H9 (cell line): ENCODE results near the gene CPO. TPM values are rescaled to one million over a fixed set of nuclear protein-coding genes. Genes with fewer than 3 reads are reported as not detected.

Experiments used
- DNase-seq: peaks from one replicate; pipeline ENCODE4 v3.0.0-alpha.2; 2017
- H2AFZ ChIP-seq: one replicate; pipeline ENCODE4 v1.6.1; 2013; ENCODE audit warnings: mild to moderate bottlenecking, low read length, control low read depth, moderate library complexity
- H2AK5ac ChIP-seq: 2 replicates; pipeline ENCODE4 v1.6.1; 2013; ENCODE audit warnings: low read length, control low read depth, mixed read lengths; ENCODE audit not compliant: insufficient read length
- H2BK120ac ChIP-seq: one replicate; pipeline ENCODE4 v1.6.1; 2013; ENCODE audit warnings: low read depth, mild to moderate bottlenecking, low read length, control low read depth, inconsistent platforms; ENCODE audit not compliant: poor library complexity, severe bottlenecking
- H2BK12ac ChIP-seq: 2 replicates; pipeline ENCODE4 v1.6.1; 2013; ENCODE audit warnings: low read length, control low read depth, mixed read lengths, low read depth; ENCODE audit not compliant: insufficient read length
- H2BK15ac ChIP-seq: 2 replicates; pipeline ENCODE4 v1.6.1; 2013; ENCODE audit warnings: low read depth, low read length, control low read depth
- H2BK20ac ChIP-seq: one replicate; pipeline ENCODE4 v1.6.1; 2013; ENCODE audit warnings: low read depth, mild to moderate bottlenecking, low read length, control low read depth, inconsistent platforms; ENCODE audit not compliant: poor library complexity, severe bottlenecking
- H2BK5ac ChIP-seq: 2 replicates; pipeline ENCODE4 v1.6.1; 2013; ENCODE audit warnings: low read length, control low read depth, mixed read lengths; ENCODE audit not compliant: insufficient read length
- H3K14ac ChIP-seq: 2 replicates; pipeline ENCODE4 v1.6.1; 2013; ENCODE audit warnings: low read length, control low read depth; ENCODE audit not compliant: insufficient read depth
- H3K18ac ChIP-seq: 2 replicates; pipeline ENCODE4 v1.6.1; 2013; ENCODE audit warnings: low read depth, mild to moderate bottlenecking, mixed read lengths, low read length, control low read depth; ENCODE audit not compliant: insufficient read length
- H3K23ac ChIP-seq: 2 replicates; pipeline ENCODE4 v1.6.1; 2013; ENCODE audit warnings: low read length, control low read depth, mixed read lengths, low read depth; ENCODE audit not compliant: insufficient read length
- H3K23me2 ChIP-seq: 2 replicates; pipeline ENCODE4 v1.6.1; 2013; ENCODE audit warnings: low read depth, mild to moderate bottlenecking, mixed read lengths, low read length, control low read depth; ENCODE audit not compliant: insufficient read length, poor library complexity, severe bottlenecking
- H3K27ac ChIP-seq: 2 replicates; pipeline ENCODE4 v1.5.1; 2013; ENCODE audit warnings: low read length, control low read depth, mixed read lengths, low read depth; ENCODE audit not compliant: insufficient read length
- H3K27me3 ChIP-seq: 2 replicates; pipeline ENCODE4 v1.6.1; 2013; ENCODE audit warnings: low read length, control low read depth, inconsistent platforms; ENCODE audit not compliant: insufficient read depth
- H3K4ac ChIP-seq: 2 replicates; pipeline ENCODE4 v1.6.1; 2013; ENCODE audit warnings: low read depth, mild to moderate bottlenecking, control low read depth, inconsistent platforms, low read length, moderate library complexity
- H3K4me1 ChIP-seq: 2 replicates; pipeline ENCODE4 v1.6.1; 2013; ENCODE audit warnings: low read length, control low read depth, inconsistent platforms; ENCODE audit not compliant: insufficient read depth
- H3K4me2 ChIP-seq: 2 replicates; pipeline ENCODE4 v1.6.1; 2013; ENCODE audit warnings: low read length, control low read depth, mixed read lengths; ENCODE audit not compliant: insufficient read length, insufficient read depth
- H3K56ac ChIP-seq: 2 replicates; pipeline ENCODE4 v1.6.1; 2013; ENCODE audit warnings: low read depth, mild to moderate bottlenecking, mixed read lengths, low read length, control low read depth; ENCODE audit not compliant: insufficient read length
- H3K79me1 ChIP-seq: 2 replicates; pipeline ENCODE4 v1.6.1; 2013; ENCODE audit warnings: low read depth, mild to moderate bottlenecking, moderate library complexity, low read length, control low read depth, inconsistent platforms; ENCODE audit not compliant: insufficient read depth, poor library complexity, severe bottlenecking
- H3K79me2 ChIP-seq: 2 replicates; pipeline ENCODE4 v1.6.1; 2013; ENCODE audit warnings: low read length, control low read depth, inconsistent platforms; ENCODE audit not compliant: insufficient read depth
- H3K9ac ChIP-seq: 2 replicates; pipeline ENCODE4 v1.6.1; 2013; ENCODE audit warnings: low read length, control low read depth, mixed read lengths; ENCODE audit not compliant: insufficient read length; ENCODE audit errors: extremely low read depth
- H3K9me3 ChIP-seq: one replicate; pipeline ENCODE4 v1.6.1; 2013; ENCODE audit warnings: low read depth, low read length, inconsistent platforms; ENCODE audit not compliant: control insufficient read depth
- H3T11ph ChIP-seq: one replicate; pipeline ENCODE4 v1.6.1; 2013; ENCODE audit warnings: mild to moderate bottlenecking, low read length, control low read depth, inconsistent platforms
- H4K20me1 ChIP-seq: one replicate; pipeline ENCODE4 v1.6.1; 2013; ENCODE audit not compliant: control insufficient read depth, insufficient read length, insufficient read depth
- H4K5ac ChIP-seq: 2 replicates; pipeline ENCODE4 v1.6.1; 2013; ENCODE audit warnings: low read depth, mild to moderate bottlenecking, mixed read lengths, low read length, control low read depth; ENCODE audit not compliant: insufficient read length
- H4K8ac ChIP-seq: replicated peaks from 2 replicates; pipeline ENCODE4 v1.6.1; 2013; ENCODE audit warnings: low read length, control low read depth, mixed read lengths, low read depth; ENCODE audit not compliant: insufficient read length
- H4K91ac ChIP-seq: 2 replicates; pipeline ENCODE4 v1.6.1; 2013; ENCODE audit warnings: low read depth, mild to moderate bottlenecking, moderate library complexity, mixed read lengths, low read length, control low read depth; ENCODE audit not compliant: insufficient read length
- H3K27ac Mint-ChIP-seq, 3 experiments: 2 replicates in 2 of 3; 3 replicates in 1 of 3; pipeline ENCODE4 v1.8.0; 2020 to 2021; ENCODE audit warnings: mixed read lengths in 3 of 3, mild to moderate bottlenecking in 1 of 3, moderate library complexity in 1 of 3
- H3K27me3 Mint-ChIP-seq: 2 replicates; pipeline ENCODE4 v1.8.0; 2021; ENCODE audit warnings: low read depth, mild to moderate bottlenecking, moderate library complexity, mixed read lengths
- H3K36me3 Mint-ChIP-seq, 3 experiments: 2 replicates in 2 of 3; 3 replicates in 1 of 3; pipeline ENCODE4 v1.8.0; 2020 to 2021; ENCODE audit warnings: low read depth in 3 of 3, mixed read lengths in 3 of 3; ENCODE audit not compliant: insufficient read depth in 1 of 3
- H3K4me1 Mint-ChIP-seq, 2 experiments: 2 replicates each; pipeline ENCODE4 v1.8.0; 2020; ENCODE audit warnings: mixed read lengths in 2 of 2
- H3K4me3 Mint-ChIP-seq, 2 experiments: 2 replicates in 1 of 2; 3 replicates in 1 of 2; pipeline ENCODE4 v1.8.0; 2020 to 2021; ENCODE audit warnings: mild to moderate bottlenecking in 2 of 2, mixed read lengths in 2 of 2, moderate library complexity in 1 of 2
- H3K9me3 Mint-ChIP-seq, 2 experiments: 2 replicates in 1 of 2; 3 replicates in 1 of 2; pipeline ENCODE4 v1.8.0; 2020; ENCODE audit warnings: mild to moderate bottlenecking in 2 of 2, mixed read lengths in 2 of 2, moderate library complexity in 1 of 2
- CTCF ChIP-seq: fragments of 200-600 bp; sonication (generic); conservative IDR thresholded peaks from 3 replicates; pipeline ENCODE4 v1.8.0; 2021; ENCODE audit warnings: antibody characterized with exemption, mild to moderate bottlenecking
- total RNA-seq: library from RNA; stranded (reverse); gene quantifications from 2 replicates; pipeline ENCODE4 v1.2.1, GENCODE V29; 2021

CPO gene
- total RNA-seq, 1 experiment from 2014 or later: 0.68 TPM

GRCh38 chr2:206986943-206987342 lies 47.6 kb downstream of the CPO start:
- Histone ChIP-seq H3K9me3 (no peaks in the 10 kb centered on the region), H4K5ac (no peak overlapping the region), H2BK12ac (no peak overlapping the region), H3K4ac (no peak overlapping the region), H4K91ac (no peak overlapping the region), H3K79me2 (no peaks in the 10 kb centered on the region), H4K20me1 (no peaks in the 10 kb centered on the region), H3K14ac (no peak overlapping the region), H3K56ac (no peak overlapping the region), H3K4me2 (no peak overlapping the region), H3K9ac (no peak overlapping the region), H3K27ac (no peak overlapping the region), H2AK5ac (no peak overlapping the region), H3K79me1 (no peaks in the 10 kb centered on the region), H3K23me2 (no peaks in the 10 kb centered on the region), H3T11ph (no peak overlapping the region), H4K8ac (no peak overlapping the region), H3K23ac (no peak overlapping the region), H2BK20ac (no peak overlapping the region), H3K18ac (no peak overlapping the region), H2BK15ac (no peak overlapping the region), H3K4me1 (peaks cover 9% of the 10 kb centered on the region; the same call in 1 of the 2 replicates), H2BK120ac (no peak overlapping the region), H3K27me3 (no peaks in the 10 kb centered on the region), H2BK5ac (no peak overlapping the region), H2AFZ (no peak overlapping the region)
- H3K4me3 Mint-ChIP-seq: no peak overlapping the region
- no peak for TF ChIP-seq CTCF
- no peak for DNase-seq
- no peaks in the 10 kb centered on the region for H3K27me3 Mint-ChIP-seq
- H3K9me3 Mint-ChIP-seq: no peaks in the 10 kb centered on the region; a peak in 1 of 5 replicates
- peaks cover 32 to 36% of the 10 kb centered on the region in 2 experiments for H3K4me1 Mint-ChIP-seq
- no peak overlapping the region for H3K27ac Mint-ChIP-seq
- no peaks in the 10 kb centered on the region; a peak in 1 of 7 replicates for H3K36me3 Mint-ChIP-seq
